ENCODE results near the gene RFTN1. TPM values are rescaled to one million over a fixed set of nuclear protein-coding genes. Genes with fewer than 3 reads are reported as not detected.
A peak's percentile ranks its signal among the peaks of the same experiment; 100 is the strongest.

The RFTN1 gene
- total RNA-seq, 1 donor, result 73.0 TPM

DNA sequence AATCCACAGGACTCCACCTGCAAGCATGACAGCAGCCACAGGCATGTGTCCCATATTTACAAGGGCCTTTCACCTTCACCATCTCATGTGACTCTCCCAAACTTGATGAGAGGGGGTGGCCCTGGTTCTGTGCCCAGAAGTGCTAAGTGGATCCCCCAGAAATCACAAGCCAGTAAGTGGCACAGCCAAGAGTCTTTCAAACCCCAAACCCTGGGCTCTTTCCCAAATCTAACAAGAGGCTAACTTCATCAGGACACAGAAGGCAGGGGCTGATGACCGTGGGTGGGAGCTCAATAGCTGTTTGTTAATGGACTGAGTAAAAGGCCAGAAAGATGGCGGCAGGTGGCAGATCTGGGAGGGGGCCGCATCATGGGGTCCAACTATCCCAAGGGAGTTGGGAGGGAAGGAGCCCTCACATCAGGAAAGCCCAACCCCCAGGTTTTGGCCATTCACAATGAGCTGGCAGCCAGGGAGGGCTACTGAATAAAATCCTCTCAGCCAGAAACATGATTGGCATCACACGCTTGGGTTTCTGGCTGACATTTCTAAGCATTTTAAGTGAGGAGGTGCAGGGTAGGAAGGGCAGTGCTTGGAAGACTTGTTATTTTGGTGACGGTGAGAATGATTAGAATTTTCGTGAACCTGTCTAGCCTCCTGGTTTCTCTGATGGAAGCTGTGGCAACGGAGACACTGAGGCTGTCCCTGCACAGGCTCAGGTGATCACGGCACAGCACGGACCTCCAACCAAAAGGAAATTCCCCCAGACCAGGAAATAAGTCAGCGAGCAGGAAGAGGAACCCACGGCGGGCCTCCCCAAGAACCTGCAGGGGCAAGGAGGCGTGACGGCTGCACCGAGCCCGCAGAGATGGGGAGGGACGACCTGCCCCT is 139.2 kb downstream of the RFTN1 start:
- TF ChIP-seq, protein P1, sequence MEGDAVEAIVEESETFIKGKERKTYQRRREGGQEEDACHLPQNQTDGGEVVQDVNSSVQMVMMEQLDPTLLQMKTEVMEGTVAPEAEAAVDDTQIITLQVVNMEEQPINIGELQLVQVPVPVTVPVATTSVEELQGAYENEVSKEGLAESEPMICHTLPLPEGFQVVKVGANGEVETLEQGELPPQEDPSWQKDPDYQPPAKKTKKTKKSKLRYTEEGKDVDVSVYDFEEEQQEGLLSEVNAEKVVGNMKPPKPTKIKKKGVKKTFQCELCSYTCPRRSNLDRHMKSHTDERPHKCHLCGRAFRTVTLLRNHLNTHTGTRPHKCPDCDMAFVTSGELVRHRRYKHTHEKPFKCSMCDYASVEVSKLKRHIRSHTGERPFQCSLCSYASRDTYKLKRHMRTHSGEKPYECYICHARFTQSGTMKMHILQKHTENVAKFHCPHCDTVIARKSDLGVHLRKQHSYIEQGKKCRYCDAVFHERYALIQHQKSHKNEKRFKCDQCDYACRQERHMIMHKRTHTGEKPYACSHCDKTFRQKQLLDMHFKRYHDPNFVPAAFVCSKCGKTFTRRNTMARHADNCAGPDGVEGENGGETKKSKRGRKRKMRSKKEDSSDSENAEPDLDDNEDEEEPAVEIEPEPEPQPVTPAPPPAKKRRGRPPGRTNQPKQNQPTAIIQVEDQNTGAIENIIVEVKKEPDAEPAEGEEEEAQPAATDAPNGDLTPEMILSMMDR (IDR thresholded peaks at IDR 0.05; ENCODE audit: insufficient read depth, low read depth, low read length), result no peak
- DNase-seq (ENCODE audit: low read depth), result no peak
- no peak overlapping the region for H3K4me3 ChIP-seq (ENCODE audit: low read depth, low read length)

DNA sequence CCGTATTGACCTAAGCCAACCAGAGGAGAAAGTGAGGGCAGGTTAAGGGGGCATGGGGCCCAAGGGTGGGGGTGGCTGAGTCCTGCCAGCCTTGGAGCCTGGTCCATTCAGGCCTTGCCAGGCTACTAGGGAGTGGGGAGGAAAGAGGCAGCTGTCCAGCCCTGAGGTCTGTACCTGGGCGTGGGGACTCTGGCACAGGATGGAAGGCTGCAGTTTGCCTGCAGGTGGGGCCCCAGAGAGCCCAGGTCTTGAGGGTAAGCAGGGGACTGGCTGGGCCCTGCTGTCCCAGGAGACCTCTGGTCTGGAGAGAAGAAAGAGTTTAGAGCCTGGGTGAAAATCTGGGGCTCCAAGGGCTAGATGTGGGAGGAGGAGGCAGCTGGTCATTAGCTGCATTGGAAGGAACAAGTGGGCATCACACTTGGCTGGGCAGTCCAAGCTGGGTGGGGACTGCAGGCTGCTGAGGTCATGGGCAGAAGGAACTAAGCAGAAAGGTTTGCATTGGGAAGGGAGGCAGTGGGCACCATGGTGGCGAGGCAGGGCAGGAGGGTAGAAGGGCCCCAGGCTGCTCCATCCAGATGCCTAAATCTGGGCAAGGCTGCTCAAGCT is 140.1 kb downstream of the RFTN1 start:
- TF ChIP-seq, protein P1 (IDR thresholded peaks at IDR 0.05; ENCODE audit: insufficient read depth, low read depth, low read length), result no peak
- no peak for DNase-seq (ENCODE audit: low read depth)
- no peak overlapping the region for H3K4me3 ChIP-seq (ENCODE audit: low read depth, low read length)

DNA sequence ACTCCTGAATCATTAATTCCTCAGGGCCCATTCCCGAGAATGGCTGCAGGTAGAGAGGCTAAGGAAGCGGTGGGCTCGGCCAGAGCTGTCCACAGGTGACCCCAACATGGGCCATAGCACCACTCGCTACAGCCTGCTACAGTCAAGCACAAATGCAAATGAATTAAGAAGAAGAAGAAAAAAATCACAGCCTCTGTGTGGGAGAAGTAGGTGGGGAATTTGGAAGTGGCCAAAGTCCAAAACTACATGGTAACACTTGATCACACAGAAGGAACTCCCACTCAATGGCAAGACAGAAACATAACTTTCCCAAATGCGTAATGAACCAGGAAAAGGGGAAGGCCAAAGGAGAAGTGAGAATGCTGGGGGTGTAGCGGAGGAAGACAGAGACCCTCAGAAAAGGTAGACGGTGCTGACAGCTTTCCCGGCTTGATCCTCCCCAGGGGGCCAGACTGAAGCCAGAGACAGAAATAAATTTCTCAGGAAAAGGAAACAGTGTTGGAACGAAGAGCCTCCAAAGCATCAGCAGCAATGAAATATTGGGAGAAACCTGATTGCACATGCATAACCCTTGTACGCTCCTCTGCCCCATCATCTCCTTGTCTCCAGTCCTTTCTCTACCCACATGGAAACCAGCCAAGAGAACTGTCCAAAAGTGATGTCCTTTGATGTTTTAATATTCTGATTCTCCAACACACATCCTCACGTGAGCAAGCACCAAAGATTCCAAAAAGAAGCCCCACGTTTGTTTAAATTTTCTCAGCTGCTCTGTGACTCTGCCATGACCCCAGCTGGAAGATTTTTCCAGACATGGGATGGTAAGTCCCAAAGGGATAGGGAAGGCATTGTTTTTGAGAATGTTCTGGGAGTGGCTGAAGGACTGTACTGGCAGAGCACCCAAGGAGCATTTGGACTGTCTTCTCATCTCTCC is 140.9 kb downstream of the RFTN1 start:
- TF ChIP-seq, protein P1 (IDR thresholded peaks at IDR 0.05; ENCODE audit: insufficient read depth, low read depth, low read length), result no peak
- no peak overlapping the region for H3K4me3 ChIP-seq (ENCODE audit: low read depth, low read length)
- DNase-seq (ENCODE audit: low read depth), result peak; percentile 33

DNA sequence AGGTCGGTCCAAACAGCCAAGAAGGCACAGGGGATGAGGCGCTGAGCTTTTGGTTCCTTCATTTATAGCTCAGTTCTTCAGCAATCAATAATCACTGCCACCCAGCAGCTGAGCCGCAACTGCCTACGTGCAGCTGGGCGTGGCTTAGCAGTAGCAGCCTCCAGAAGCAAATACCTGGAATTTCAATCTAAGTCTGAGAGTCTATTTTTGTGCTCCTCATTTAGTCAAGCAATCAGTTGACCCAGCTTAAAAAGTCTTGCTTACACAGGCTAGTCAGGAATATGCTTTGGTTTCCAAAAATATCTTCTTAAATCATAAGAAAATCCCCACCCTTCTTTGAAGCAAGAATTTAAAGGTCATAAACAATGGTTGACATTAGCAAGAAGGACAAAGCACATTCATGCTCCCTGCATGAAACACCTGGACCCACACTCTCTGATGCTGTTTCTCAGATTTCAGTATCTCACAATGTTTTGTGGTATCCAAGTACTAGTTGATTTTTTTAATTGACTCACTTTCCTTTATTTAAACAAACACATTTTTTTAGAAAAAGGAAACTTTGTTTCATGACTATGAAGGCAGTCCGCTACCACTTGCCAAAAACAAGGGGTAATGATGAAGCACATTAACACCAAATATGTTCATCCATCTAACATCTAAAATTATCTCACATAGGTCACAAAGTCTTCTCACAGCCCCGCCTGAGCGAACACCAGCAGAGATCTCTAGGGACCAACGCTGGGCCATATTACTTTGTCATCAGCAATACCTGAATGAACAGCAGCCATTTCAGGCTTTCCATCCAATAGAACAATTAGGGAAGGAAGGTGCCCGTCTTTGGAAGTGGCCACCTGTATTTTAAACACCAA is 142.4 kb downstream of the RFTN1 start:
- TF ChIP-seq, protein P1 (IDR thresholded peaks at IDR 0.05; ENCODE audit: insufficient read depth, low read depth, low read length), result no peak
- no peak overlapping the region for H3K4me3 ChIP-seq (ENCODE audit: low read depth, low read length)
- no peak for DNase-seq (ENCODE audit: low read depth)

DNA sequence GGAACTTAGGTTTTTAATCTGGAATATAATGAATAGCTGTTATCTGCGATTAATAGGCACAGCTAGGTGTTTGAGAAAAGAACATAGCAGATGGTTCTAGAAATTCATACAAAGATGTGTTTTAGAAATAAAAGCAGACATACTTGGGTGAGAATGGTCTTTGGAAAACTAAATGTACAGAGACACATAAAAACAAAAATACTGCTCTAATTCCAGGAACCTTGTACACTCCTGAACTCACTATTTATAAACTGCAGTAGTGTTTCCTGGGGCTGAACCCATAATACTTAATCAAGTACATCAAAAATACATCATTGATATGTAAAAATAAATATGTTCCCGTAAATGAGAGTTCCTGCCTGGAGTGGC is 143.0 kb downstream of the RFTN1 start:
- no peak overlapping the region for H3K4me3 ChIP-seq (ENCODE audit: low read depth, low read length)
- TF ChIP-seq, protein P1 (IDR thresholded peaks at IDR 0.05; ENCODE audit: insufficient read depth, low read depth, low read length), result no peak
- DNase-seq (ENCODE audit: low read depth), result no peak

DNA sequence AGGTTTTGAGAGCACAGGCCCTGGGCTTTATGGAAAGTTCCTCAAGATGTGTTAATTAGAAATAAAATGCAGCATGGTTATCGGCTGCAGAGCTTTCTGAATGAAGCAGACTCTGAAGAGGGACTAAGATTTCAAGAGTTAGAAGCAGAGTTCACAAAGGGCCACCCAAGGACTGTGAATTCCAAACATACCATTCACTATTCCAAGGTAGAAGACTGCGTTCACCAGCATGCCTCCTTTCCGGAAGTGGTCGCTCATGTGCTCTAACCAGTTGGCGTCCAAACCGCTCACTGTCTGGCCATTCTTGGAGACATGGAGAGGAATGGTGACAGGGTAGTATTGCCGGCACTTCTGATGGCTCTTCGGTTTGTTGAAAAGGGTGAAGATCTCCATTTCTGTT is 143.6 kb downstream of the RFTN1 start:
- no peak overlapping the region for H3K4me3 ChIP-seq (ENCODE audit: low read depth, low read length)
- no peak for DNase-seq (ENCODE audit: low read depth)
- TF ChIP-seq, protein P1 (IDR thresholded peaks at IDR 0.05; ENCODE audit: insufficient read depth, low read depth, low read length), result no peak
